ENCODE data around the gene IFNAR2. TPM values are rescaled to one million over a fixed set of nuclear protein-coding genes. Genes with fewer than 3 reads are reported as not detected.
A peak's percentile ranks its signal among the peaks of the same experiment; 100 is the strongest.
"Not testable (repeated sequence)": the region's sequence is repeated elsewhere in the genome, so short reads cannot be mapped to it uniquely, and the experiment has no call there.

IFNAR2 gene
- total RNA-seq, 1 experiment from 2014 or later = 7.9 TPM

DNA sequence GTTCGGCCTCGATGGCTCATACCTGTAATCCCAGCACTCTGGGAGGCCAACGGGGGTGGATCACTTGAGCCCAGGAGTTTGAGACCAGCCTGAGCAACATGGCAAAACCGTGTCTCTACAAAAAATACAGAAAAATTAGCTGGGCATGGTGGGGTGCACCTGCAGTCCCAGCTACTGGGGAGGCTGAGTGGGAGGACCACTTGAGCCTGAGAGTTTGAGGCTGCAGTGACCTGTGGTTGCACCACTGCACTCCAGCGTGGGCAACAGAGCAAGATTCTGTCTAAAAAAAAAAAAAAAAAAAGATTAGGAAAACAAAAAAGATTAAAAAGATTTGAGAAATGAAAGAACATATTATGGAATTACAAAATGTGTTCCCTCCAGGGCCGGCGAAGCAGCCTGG is 18.4 kb upstream of the IFNAR2 start:
- DNase-seq (ENCODE audit: low read depth, low spot score) = no peak
- in situ Hi-C loops (cut with HindIII; ENCODE audit: low pct_unique_long_range_greater_than_20kb, low sequenced_read_pairs) = no loop called here

DNA sequence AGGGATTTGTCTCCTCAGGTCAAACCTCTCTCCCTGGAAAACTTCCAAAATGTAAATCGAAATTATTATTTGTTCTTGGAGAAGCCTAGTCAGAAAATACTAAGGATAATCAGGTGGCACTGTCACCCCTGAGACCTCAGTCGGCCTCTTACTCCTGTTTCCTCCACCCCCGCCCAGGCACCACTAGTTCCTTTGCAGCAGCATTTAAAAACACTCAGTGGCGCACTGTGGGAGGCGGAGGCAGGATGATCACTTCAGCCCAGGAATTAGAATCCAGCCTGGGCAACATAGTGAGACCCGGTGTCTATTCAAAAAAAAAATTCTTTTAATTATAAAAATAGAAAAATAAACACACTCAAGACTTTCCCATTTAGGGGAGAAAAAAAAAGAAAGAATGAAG is 18.0 kb upstream of the IFNAR2 start:
- DNase-seq (ENCODE audit: low read depth, low spot score) = no peak
- in situ Hi-C loops (cut with HindIII; ENCODE audit: low pct_unique_long_range_greater_than_20kb, low sequenced_read_pairs) = no loop called here

GRCh38 chr21:33212159-33212851 is 17.4 kb upstream of the IFNAR2 start:
- DNase-seq (ENCODE audit: low read depth, low spot score) = no peak
- in situ Hi-C loops (cut with HindIII; ENCODE audit: low pct_unique_long_range_greater_than_20kb, low sequenced_read_pairs) = no loop called here

GRCh38 chr21:33214056-33214455 is 15.7 kb upstream of the IFNAR2 start:
- in situ Hi-C loops (cut with HindIII; ENCODE audit: low pct_unique_long_range_greater_than_20kb, low sequenced_read_pairs) = no loop called here
- DNase-seq (ENCODE audit: low read depth, low spot score) = no peak

GRCh38 chr21:33217138-33217520 is 12.6 kb upstream of the IFNAR2 start:
- DNase-seq (ENCODE audit: low read depth, low spot score) = no peak
- in situ Hi-C loops (cut with HindIII; ENCODE audit: low pct_unique_long_range_greater_than_20kb, low sequenced_read_pairs) = no loop called here

DNA sequence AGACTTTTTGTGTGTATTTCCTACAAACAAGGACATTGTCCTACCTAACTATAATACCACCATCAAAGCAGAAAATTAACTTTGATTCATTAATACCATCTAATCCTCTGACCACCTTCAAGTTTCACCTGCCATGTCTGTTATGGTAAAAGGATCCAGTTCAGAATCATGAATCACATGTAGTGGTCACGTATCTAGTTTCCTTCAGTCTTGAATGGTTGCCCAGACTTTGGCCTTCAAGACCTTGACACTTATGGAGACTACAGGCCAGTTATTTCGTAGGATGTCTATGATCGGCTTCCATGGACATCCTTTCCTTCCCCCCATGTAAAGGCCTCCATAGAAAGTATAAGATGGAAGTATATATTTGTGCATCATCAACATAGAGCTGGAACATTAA is 10.4 kb upstream of the IFNAR2 start:
- in situ Hi-C loops (cut with HindIII; ENCODE audit: low pct_unique_long_range_greater_than_20kb, low sequenced_read_pairs) = no loop called here
- DNase-seq (ENCODE audit: low read depth, low spot score) = no peak

DNA sequence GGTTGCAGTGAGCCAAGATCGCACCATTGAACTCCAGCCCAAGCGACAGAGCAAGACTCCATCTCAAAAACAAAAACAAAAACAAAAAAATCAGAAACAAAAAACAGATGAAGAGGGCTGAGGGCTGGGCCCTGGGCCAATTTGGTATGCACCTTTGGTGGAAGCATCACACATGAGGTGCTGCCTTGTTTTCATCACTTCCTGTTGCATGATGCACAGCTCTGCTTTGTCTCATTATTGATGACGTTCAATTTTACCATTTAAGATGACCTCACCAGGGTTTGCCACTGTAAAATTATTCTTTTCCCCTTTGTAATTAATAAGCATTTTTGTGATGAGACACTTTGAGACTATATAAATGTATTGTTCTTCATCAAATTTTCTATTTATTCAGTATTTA is 9.8 kb upstream of the IFNAR2 start:
- no peak for DNase-seq (ENCODE audit: low read depth, low spot score)
- in situ Hi-C loops (cut with HindIII; ENCODE audit: low pct_unique_long_range_greater_than_20kb, low sequenced_read_pairs) = no loop called here

GRCh38 chr21:33225376-33225775 is 4.4 kb upstream of the IFNAR2 start:
- DNase-seq (ENCODE audit: low read depth, low spot score); in situ Hi-C loops (cut with HindIII; ENCODE audit: low pct_unique_long_range_greater_than_20kb, low sequenced_read_pairs): not testable (repeated sequence)

DNA sequence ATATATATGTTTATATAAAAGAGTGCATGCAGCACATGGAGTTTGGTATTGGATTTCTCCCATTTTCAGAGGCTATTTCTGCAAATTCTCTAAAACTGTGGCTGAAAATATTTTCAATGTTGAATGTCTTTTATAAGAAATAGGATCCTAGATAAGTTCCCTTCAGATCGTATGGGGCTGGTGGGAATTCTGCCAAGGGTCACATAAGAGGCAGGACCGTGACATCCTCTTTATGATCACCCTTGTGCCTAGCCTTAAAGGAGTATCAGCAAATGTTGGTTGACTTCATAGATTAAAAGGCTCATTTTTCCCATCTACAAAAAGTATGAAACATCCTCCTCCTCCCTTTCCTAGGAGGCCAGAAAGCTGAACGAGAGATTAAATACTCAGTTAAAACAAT is 1.3 kb upstream of the IFNAR2 start:
- DNase-seq (ENCODE audit: low read depth, low spot score) = no peak
- in situ Hi-C loops (cut with HindIII; ENCODE audit: low pct_unique_long_range_greater_than_20kb, low sequenced_read_pairs) = no loop called here

- no peak for DNase-seq (ENCODE audit: low read depth, low spot score)
- in situ Hi-C loops (cut with HindIII; ENCODE audit: low pct_unique_long_range_greater_than_20kb, low sequenced_read_pairs) = no loop called here
Measured at GRCh38 chr21:33229099-33229783, 497 bp upstream of the IFNAR2 start.

- in situ Hi-C loops (cut with HindIII; ENCODE audit: low pct_unique_long_range_greater_than_20kb, low sequenced_read_pairs) = no loop called here
- no peak for DNase-seq (ENCODE audit: low read depth, low spot score)
Measured at GRCh38 chr21:33230545-33231324, 997 bp downstream of the IFNAR2 start.

DNA sequence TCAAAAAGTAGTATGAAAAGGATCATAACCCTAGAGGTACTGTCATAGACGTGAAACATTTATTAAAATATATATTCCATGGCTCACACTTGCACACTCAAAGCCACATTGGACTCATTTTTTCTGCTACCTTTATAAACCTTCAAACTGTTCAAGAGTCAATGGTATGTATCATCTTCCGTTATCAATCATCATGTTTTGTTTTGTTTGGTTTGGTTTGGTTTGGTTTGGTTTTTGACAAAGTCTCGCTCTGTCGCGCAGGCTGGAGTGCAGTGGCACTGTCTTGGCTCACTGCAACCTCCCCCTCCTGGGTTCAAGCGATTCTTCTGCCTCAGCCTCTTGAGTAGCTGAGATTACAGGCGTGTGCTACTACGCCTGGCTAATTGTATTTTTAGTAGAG is 1.8 kb downstream of the IFNAR2 start:
- in situ Hi-C loops (cut with HindIII; ENCODE audit: low pct_unique_long_range_greater_than_20kb, low sequenced_read_pairs) = no loop called here
- DNase-seq (ENCODE audit: low read depth, low spot score) = no peak

DNA sequence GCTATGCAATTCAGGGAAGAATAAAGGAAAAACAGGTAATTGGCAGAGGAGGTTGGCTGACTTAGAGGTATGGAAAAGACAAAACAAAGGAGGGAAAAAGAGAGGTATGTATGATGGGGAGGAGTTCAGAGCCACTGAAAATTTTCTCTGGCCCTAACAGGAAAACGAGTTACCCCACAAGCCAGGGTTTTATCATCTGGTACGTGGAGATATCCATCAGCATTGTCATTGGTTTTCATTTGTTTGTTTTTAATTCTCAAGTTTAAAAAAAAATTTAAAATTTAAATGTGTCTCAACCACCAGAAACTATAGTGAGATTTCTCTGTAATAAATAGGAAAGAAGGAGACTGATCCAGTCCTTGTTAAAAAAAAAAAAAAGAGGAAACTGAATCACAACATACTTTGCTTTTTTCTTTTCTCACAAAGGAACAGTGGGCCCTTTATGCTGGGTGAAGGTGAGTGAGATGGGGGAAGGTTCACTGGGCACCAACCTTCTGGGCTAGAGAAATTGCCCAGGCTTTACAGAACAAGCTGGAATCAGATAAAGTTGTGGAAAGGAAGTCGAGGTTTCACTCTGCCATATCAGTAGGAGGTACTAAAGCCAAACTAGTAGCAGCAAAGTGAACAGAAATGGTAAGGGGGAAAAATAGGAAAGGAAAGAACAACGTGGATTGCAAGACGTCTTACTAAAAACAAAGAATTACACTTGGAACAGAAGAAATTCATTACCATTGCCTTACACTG is 2.7 kb downstream of the IFNAR2 start:
- in situ Hi-C loops (cut with HindIII; ENCODE audit: low pct_unique_long_range_greater_than_20kb, low sequenced_read_pairs) = no loop called here
- DNase-seq (ENCODE audit: low read depth, low spot score) = peak; percentile 31

GRCh38 chr21:33234635-33235520 is 5.1 kb downstream of the IFNAR2 start:
- DNase-seq (ENCODE audit: low read depth, low spot score) = no peak

DNA sequence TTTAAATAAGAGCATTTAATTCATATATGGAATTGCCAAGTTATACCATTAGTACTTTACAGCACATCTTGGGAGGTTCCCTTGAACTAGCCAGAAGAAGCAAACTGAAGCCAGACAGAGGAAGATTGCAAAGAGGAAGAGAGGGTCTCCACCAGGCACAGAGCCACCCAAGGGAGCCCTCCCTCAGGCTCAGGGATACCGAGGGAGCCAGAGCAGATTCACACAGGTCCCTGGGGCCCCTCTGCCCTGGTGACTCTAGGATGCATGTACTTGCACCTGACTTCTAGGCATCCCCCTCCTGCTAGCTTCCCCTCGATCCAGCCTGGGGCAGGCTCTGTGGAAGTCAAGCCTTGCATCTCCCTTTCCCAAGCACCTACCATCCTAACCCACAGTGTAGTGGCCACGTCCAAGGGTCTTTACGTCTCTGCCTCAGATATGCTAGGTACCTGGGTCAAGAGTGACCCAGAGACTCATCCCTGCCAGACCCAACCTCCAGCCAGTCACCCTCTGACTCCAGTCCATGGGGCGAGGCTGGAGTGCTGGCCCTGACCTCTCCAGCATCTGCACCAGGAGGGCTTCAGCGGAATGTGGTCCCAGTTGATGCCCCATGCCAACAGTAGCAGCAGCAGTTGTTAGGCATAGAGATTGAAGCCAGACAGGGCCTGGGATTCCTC is 6.4 kb downstream of the IFNAR2 start:
- DNase-seq (ENCODE audit: low read depth, low spot score) = no peak
- in situ Hi-C loops (cut with HindIII; ENCODE audit: low pct_unique_long_range_greater_than_20kb, low sequenced_read_pairs) = no loop called here

More at GRCh38 chr21:33234635-33235520, 5.1 kb downstream of the IFNAR2 start:
- in situ Hi-C loops (cut with HindIII; ENCODE audit: low pct_unique_long_range_greater_than_20kb, low sequenced_read_pairs) = no loop called here

GRCh38 chr21:33236766-33237165 is 7.0 kb downstream of the IFNAR2 start:
- no peak for DNase-seq (ENCODE audit: low read depth, low spot score)
- in situ Hi-C loops (cut with HindIII; ENCODE audit: low pct_unique_long_range_greater_than_20kb, low sequenced_read_pairs) = no loop called here

DNA sequence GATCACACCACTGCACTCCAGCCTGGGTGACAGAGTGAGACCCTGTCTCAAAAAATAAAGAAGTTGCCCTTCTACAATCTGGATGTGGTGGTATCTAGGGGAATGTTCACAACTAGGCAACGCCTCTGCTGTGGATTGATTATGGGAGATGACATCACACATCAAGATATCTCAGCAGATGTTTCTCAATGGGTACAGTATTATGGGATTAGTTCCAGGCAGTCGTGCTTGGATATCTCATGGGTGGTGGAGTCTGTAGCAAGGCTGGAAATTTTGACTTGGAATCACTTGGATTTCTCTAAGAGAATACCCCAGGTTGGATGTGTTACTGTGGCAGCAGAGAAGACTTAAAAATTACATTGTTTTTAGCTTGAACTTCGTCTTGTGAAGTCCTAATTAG is 7.7 kb downstream of the IFNAR2 start:
- in situ Hi-C loops (cut with HindIII; ENCODE audit: low pct_unique_long_range_greater_than_20kb, low sequenced_read_pairs) = no loop called here
- no peak for DNase-seq (ENCODE audit: low read depth, low spot score)
